Measurements from ENCODE around the gene TCOF1. TPM values are rescaled to one million over a fixed set of nuclear protein-coding genes. Genes with fewer than 3 reads are reported as not detected.
A peak's percentile ranks its signal among the peaks of the same experiment; 100 is the strongest.

TCOF1 gene
- total and polyA plus RNA-seq, 2 donors (not counting 3 experiments of a cell fraction or from before 2014, with no cell fraction given) = 11.2 to 52.0 TPM

- H3K27ac ChIP-seq (ENCODE audit: insufficient read depth, low read depth, low read length) = no peak overlapping the region
- H3K9me1 ChIP-seq (replicated peaks; ENCODE audit: control insufficient read depth, extremely low read depth, insufficient read depth, low read length) = no peaks in the 10 kb centered on the region
- H3K4me3 ChIP-seq (replicated peaks in 1 of 3; ENCODE audit: insufficient read depth in 1 of 3, low read depth in 1 of 3, low read length in 3 of 3) = no peak overlapping the region
- H3K4me1 ChIP-seq (ENCODE audit: control insufficient read depth, extremely low read depth, insufficient read depth, low read length) = no peaks in the 10 kb centered on the region
- H3K79me2 ChIP-seq (ENCODE audit: control insufficient read depth, insufficient read depth, low read length) = no peaks in the 10 kb centered on the region
- H3K9me3 ChIP-seq (replicated peaks; ENCODE audit: control insufficient read depth, insufficient read depth, low read length) = no peaks in the 10 kb centered on the region
- no peak overlapping the region for H2AFZ ChIP-seq (ENCODE audit: low read depth, low read length)
- no peak for FAIRE-seq
- TF ChIP-seq MYC (IDR thresholded peaks at IDR 0.05; ENCODE audit: low read depth, low read length) (no peak), CTCF (IDR thresholded peaks at IDR 0.05; ENCODE audit: extremely low read depth in 1 of 2, insufficient read depth in 1 of 2, low read depth in 1 of 2, low read length in 2 of 2) (peak in 1 of 2 donors; percentile 6)
- H3K9ac ChIP-seq (replicated peaks; ENCODE audit: extremely low read depth, insufficient read depth, low read length) = no peak overlapping the region
- peaks cover 5 to 35% of the 10 kb centered on the region in 2 experiments for H3K36me3 ChIP-seq (ENCODE audit: control insufficient read depth in 2 of 2, extremely low read depth in 1 of 2, insufficient read depth in 2 of 2, low read length in 2 of 2)
- no peak for DNase-seq (ENCODE audit: low read depth, low spot score)
- intact Hi-C loops (cut with micrococcal nuclease) = loop anchor here (1.0 kb wide), 1 partner anchor 38 kb away; no protein-coding TSS in a partner anchor
- H3K27me3 ChIP-seq (ENCODE audit: control insufficient read depth in 2 of 2, insufficient read depth in 2 of 2, low read length in 2 of 2) = no peaks in the 10 kb centered on the region
- POLR2A ChIA-PET = no interaction called here
- CTCF ChIA-PET = interaction anchor here (0.7 to 6.1 kb wide), 7 partner anchors 11 to 125 kb away, joined by 3 to 70 read pairs (median 6); no protein-coding TSS in a partner anchor
- H4K20me1 ChIP-seq (replicated peaks; ENCODE audit: control insufficient read depth, extremely low read depth, insufficient read depth, low read length) = no peaks in the 10 kb centered on the region
- dilution Hi-C loops (cut with MboI; ENCODE audit: extremely low pct_ligation_motif_present, low sequenced_read_pairs) = no loop called here
- BruUV-seq (replicated peaks) = no TSS peak
- H3K4me2 ChIP-seq (ENCODE audit: insufficient read depth, low read length) = no peak overlapping the region
Observed at GRCh38 chr5:150397782-150398721, 40.6 kb downstream of the TCOF1 start.

Data from endothelial cell of umbilical vein (primary cell).